ENCODE data around the gene PLAAT3.
A peak's percentile ranks its signal among the peaks of the same experiment; 100 is the strongest.
"Not testable (repeated sequence)": the region's sequence is repeated elsewhere in the genome, so short reads cannot be mapped to it uniquely, and the experiment has no call there.

PLAAT3 gene

DNA sequence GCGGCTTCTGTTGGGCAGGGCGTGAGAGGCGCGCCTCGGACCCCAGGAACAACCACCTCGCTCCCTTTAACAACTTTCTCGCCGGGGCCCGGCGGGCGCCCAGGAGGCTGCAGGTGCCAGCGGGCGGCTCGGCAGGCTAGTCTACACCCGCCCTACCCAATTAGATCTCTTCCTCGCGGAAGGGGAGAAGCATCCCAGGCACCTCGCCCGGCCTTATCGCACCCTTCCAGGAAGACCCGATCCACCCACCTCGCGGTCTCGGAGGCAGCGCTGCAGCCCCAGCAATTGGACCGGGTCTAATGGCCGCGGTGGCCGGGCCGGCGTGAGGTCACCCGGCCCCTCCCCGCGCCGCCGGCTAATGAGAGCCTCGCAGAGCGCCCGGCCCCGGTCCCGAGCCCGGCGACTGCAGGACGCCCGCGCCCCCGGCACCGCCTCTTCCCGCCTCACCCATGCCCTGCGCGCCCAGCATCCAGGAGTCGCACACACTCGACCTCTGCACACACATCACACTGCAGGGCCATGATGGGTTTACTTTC, at the start of gene PLAAT3:
PLAAT3 (minus strand) TSS at position 298 of the 536 bp plus-strand sequence. CDS start 419 bp downstream, outside the sequence.
- H3K9me3 ChIP-seq (ENCODE audit: control insufficient read depth in 2 of 2, low read length in 2 of 2), result no peaks in the 10 kb centered on the region
- H3K27ac ChIP-seq (ENCODE audit: low read length), result peak within 1 kb of the TSS; percentile 37
- H3K36me3 ChIP-seq (ENCODE audit: control insufficient read depth in 2 of 2, insufficient read depth in 2 of 2, low read length in 2 of 2), result no peaks in the 10 kb centered on the region
- peak within 1 kb of the TSS; percentile 87 to 92 for H3K4me3 ChIP-seq (ENCODE audit: low read length in 2 of 2)
- no peaks in the 10 kb centered on the region for H3K27me3 ChIP-seq (ENCODE audit: control insufficient read depth in 1 of 2, insufficient read depth in 2 of 2, low read length in 2 of 2)
- H3K4me1 ChIP-seq (ENCODE audit: control insufficient read depth, insufficient read depth, low read length), result peaks cover 12% of the 10 kb centered on the region
- H3K9ac ChIP-seq (ENCODE audit: low read length in 2 of 2), result peak within 1 kb of the TSS; percentile 79 to 81

DNA sequence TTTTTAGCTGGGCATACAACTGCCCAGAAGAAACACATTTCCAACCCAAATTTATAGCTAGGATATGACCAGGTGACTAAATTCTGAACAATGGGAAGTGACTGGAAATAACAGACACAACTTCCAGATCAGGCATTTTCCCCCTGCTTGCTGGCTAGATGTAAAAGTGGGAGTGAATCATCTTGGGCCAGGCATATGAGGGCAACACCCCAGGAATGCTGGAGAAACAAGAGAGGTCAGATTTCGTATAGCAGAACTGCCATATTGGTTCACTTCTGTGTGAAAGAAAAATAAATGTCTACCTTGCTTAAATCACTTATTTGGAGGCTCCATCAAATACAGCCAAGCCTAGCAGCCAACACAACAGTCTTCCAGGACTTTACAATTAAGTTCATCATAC, 49.6 kb upstream of the PLAAT3 start:
- no peak overlapping the region for H3K4me3 ChIP-seq (ENCODE audit: low read length in 2 of 2)
- H3K36me3 ChIP-seq (ENCODE audit: control insufficient read depth in 2 of 2, insufficient read depth in 2 of 2, low read length in 2 of 2), result no peaks in the 10 kb centered on the region
- H3K9me3 ChIP-seq (ENCODE audit: control insufficient read depth in 2 of 2, low read length in 2 of 2), result no peaks in the 10 kb centered on the region
- no peak overlapping the region for H3K27ac ChIP-seq (ENCODE audit: low read length)
- H3K27me3 ChIP-seq (ENCODE audit: control insufficient read depth in 1 of 2, insufficient read depth in 2 of 2, low read length in 2 of 2), result no peaks in the 10 kb centered on the region
- peaks cover 34% of the 10 kb centered on the region for H3K4me1 ChIP-seq (ENCODE audit: control insufficient read depth, insufficient read depth, low read length)
- H3K9ac ChIP-seq (ENCODE audit: low read length in 2 of 2), result no peak overlapping the region

DNA sequence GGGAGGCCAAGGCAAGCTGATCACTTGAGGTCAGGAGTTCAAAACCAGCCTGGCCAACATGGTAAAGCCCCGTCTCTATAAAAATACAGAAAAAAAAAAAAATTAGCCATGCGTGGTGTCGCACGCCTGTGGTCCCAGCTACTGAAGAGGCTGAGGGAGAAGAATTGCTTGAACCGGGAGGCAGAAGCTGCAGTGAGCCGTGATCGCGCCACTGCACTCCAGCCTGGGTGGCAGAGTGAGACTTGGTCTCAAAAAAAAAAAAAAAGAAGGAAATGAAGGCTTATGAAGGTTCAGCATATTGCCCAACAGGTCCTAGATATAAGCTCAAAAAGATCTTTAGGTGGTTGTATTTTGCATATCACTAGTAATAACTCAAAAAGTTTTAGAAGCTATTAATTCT, 46.7 kb upstream of the PLAAT3 start:
- H3K36me3 ChIP-seq (ENCODE audit: control insufficient read depth in 2 of 2, insufficient read depth in 2 of 2, low read length in 2 of 2), result peaks cover 5 to 9% of the 10 kb centered on the region in 2 donors
- H3K27ac ChIP-seq (ENCODE audit: low read length), result no peak overlapping the region
- no peak overlapping the region for H3K9ac ChIP-seq (ENCODE audit: low read length in 2 of 2)
- H3K4me1 ChIP-seq (ENCODE audit: control insufficient read depth, insufficient read depth, low read length), result peaks cover 16% of the 10 kb centered on the region
- H3K9me3 ChIP-seq (ENCODE audit: control insufficient read depth in 2 of 2, low read length in 2 of 2), result no peaks in the 10 kb centered on the region
- H3K4me3 ChIP-seq (ENCODE audit: low read length in 2 of 2), result no peak overlapping the region
- no peaks in the 10 kb centered on the region for H3K27me3 ChIP-seq (ENCODE audit: control insufficient read depth in 1 of 2, insufficient read depth in 2 of 2, low read length in 2 of 2)

DNA sequence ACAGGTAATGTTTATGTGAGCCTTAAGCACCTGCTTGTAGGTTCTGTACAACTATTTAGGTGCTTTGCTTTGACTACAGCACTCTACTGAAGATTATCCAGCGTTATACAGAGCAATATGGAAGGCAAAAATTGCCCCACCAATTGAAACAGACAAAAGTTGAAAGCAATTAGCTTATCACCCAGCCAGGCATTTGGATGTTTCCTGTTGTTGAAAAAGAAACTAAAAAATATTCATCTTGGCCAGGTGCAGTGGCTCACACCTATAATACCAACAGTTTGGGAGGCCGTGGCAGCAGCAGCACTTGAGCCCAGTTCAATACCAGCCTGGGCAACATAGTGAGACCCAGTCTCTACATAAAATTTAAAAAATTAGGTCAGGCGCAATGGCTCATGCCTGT, 38.4 kb upstream of the PLAAT3 start:
- no peaks in the 10 kb centered on the region for H3K4me1 ChIP-seq (ENCODE audit: control insufficient read depth, insufficient read depth, low read length)
- no peak overlapping the region for H3K9ac ChIP-seq (ENCODE audit: low read length in 2 of 2)
- H3K4me3 ChIP-seq (ENCODE audit: low read length in 2 of 2), result no peak overlapping the region
- peaks cover 16 to 28% of the 10 kb centered on the region in 2 donors for H3K36me3 ChIP-seq (ENCODE audit: control insufficient read depth in 2 of 2, insufficient read depth in 2 of 2, low read length in 2 of 2)
- H3K9me3 ChIP-seq (ENCODE audit: control insufficient read depth in 2 of 2, low read length in 2 of 2), result no peaks in the 10 kb centered on the region
- no peak overlapping the region for H3K27ac ChIP-seq (ENCODE audit: low read length)
- H3K27me3 ChIP-seq (ENCODE audit: control insufficient read depth in 1 of 2, insufficient read depth in 2 of 2, low read length in 2 of 2), result no peaks in the 10 kb centered on the region

DNA sequence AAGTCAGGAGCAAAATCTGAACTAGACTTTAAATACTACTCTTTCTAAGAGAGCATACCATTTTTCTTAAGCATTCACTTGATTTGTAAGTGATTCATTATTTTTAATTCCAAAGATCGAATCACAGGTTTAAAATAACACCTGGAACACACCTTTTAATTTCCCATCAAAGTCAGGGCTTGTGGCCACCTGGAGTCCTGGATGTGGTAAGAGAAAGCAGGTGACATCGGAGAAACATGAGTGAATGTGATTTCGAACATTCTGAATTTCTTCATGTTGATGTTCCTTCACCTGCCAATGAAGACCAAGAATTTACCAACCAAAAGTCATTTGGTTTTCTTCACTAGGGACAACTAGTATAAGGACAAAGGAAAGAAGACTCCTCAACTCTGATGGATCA, 29.0 kb upstream of the PLAAT3 start:
- Histone ChIP-seq H3K4me1 (ENCODE audit: control insufficient read depth, insufficient read depth, low read length) (no peaks in the 10 kb centered on the region), H3K27me3 (ENCODE audit: control insufficient read depth in 1 of 2, insufficient read depth in 2 of 2, low read length in 2 of 2) (no peaks in the 10 kb centered on the region), H3K9me3 (ENCODE audit: control insufficient read depth in 2 of 2, low read length in 2 of 2) (no peaks in the 10 kb centered on the region), H3K27ac (ENCODE audit: low read length) (no peak overlapping the region), H3K4me3 (ENCODE audit: low read length in 2 of 2) (no peak overlapping the region), H3K9ac (ENCODE audit: low read length in 2 of 2) (no peak overlapping the region), H3K36me3 (ENCODE audit: control insufficient read depth in 2 of 2, insufficient read depth in 2 of 2, low read length in 2 of 2) (peaks cover 19 to 23% of the 10 kb centered on the region in 2 donors)

DNA sequence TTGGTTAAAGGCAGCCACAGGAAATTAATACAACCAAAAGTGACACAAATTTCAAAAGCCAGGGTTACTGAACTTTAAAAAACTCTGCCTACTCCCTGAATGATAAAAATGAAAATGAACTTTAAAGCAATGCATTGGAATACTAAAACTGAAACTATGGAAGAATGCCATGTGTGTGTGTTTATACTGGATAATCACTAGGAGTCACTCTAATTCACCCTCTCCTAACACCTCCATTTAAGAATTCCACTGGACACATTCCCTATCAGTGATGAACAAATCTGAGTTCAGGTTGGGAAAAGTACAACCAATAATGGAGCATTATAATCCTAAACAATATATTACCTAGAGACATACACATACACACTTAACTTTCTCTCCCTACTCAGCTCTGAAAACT, 27.5 kb upstream of the PLAAT3 start:
- peak overlapping the region in 1 of 2 donors; percentile 6 for H3K9ac ChIP-seq (ENCODE audit: low read length in 2 of 2)
- no peaks in the 10 kb centered on the region for H3K4me1 ChIP-seq (ENCODE audit: control insufficient read depth, insufficient read depth, low read length)
- H3K27me3 ChIP-seq (ENCODE audit: control insufficient read depth in 1 of 2, insufficient read depth in 2 of 2, low read length in 2 of 2), result no peaks in the 10 kb centered on the region
- no peak overlapping the region for H3K27ac ChIP-seq (ENCODE audit: low read length)
- H3K9me3 ChIP-seq (ENCODE audit: control insufficient read depth in 2 of 2, low read length in 2 of 2), result no peaks in the 10 kb centered on the region
- H3K36me3 ChIP-seq (ENCODE audit: control insufficient read depth in 2 of 2, insufficient read depth in 2 of 2, low read length in 2 of 2), result peaks cover 19% of the 10 kb centered on the region in 2 donors
- no peak overlapping the region for H3K4me3 ChIP-seq (ENCODE audit: low read length in 2 of 2)

DNA sequence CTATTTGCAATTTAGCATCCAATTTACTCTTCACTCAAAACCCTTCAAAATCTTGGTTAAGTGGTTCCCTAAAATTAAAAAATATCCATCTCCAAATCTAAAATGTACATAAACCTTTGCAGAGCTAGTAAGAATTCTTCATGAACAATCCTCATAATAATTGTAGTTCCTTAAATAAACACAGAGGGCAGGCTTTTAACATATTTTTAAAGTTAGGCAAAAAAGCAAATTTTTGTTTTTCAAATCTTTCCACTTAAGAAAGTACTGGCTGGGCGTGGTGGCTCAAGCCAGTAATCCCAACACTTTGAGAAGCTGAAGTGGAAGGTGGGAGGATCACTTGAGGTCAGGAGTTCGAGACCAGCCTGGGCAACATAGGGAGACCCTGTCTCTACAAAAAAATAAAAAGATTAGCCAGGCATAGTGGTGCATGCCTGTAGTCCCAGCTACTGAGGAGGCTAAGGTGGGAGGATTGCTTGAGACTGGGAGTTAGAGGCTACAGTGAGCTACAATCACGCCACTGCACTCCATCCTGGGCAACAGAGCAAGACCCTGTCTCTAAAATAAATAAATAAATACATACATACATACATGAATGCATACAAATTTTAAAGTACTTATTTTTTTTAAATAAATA, 25.1 kb upstream of the PLAAT3 start:
- Histone ChIP-seq H3K27ac (ENCODE audit: low read length) (no peak overlapping the region), H3K4me3 (ENCODE audit: low read length in 2 of 2) (no peak overlapping the region), H3K9me3 (ENCODE audit: control insufficient read depth in 2 of 2, low read length in 2 of 2) (no peaks in the 10 kb centered on the region), H3K36me3 (ENCODE audit: control insufficient read depth in 2 of 2, insufficient read depth in 2 of 2, low read length in 2 of 2) (peaks cover 17 to 20% of the 10 kb centered on the region in 2 donors), H3K4me1 (ENCODE audit: control insufficient read depth, insufficient read depth, low read length) (no peaks in the 10 kb centered on the region), H3K9ac (ENCODE audit: low read length in 2 of 2) (no peak overlapping the region), H3K27me3 (ENCODE audit: control insufficient read depth in 1 of 2, insufficient read depth in 2 of 2, low read length in 2 of 2) (no peaks in the 10 kb centered on the region)

DNA sequence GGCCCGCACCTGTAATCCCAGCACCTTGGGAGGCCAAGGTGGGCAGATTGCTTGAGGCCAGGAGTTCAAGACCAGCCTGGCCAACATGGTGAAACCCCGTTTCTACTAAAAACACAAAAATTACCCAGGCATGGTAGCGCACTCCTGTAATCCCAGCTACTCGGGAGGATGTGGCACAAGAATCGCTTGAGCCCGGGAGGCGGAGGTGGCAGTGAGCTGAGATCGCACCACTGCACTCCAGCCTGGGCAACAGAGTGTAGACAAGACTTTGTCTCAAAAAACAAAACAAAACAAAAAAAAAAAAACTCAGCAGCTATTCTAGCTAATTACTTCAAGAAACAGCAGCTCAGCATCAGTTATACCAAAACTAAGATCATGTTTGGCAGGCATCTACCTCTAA, 24.2 kb upstream of the PLAAT3 start:
- H3K9ac ChIP-seq (ENCODE audit: low read length in 2 of 2); H3K27me3 ChIP-seq (ENCODE audit: control insufficient read depth in 1 of 2, insufficient read depth in 2 of 2, low read length in 2 of 2); H3K27ac ChIP-seq (ENCODE audit: low read length); H3K9me3 ChIP-seq (ENCODE audit: control insufficient read depth in 2 of 2, low read length in 2 of 2); H3K4me3 ChIP-seq (ENCODE audit: low read length in 2 of 2); H3K4me1 ChIP-seq (ENCODE audit: control insufficient read depth, insufficient read depth, low read length): not testable (repeated sequence)
- H3K36me3 ChIP-seq (ENCODE audit: control insufficient read depth in 2 of 2, insufficient read depth in 2 of 2, low read length in 2 of 2), result peaks cover 15 to 16% of the 10 kb centered on the region in 2 donors

DNA sequence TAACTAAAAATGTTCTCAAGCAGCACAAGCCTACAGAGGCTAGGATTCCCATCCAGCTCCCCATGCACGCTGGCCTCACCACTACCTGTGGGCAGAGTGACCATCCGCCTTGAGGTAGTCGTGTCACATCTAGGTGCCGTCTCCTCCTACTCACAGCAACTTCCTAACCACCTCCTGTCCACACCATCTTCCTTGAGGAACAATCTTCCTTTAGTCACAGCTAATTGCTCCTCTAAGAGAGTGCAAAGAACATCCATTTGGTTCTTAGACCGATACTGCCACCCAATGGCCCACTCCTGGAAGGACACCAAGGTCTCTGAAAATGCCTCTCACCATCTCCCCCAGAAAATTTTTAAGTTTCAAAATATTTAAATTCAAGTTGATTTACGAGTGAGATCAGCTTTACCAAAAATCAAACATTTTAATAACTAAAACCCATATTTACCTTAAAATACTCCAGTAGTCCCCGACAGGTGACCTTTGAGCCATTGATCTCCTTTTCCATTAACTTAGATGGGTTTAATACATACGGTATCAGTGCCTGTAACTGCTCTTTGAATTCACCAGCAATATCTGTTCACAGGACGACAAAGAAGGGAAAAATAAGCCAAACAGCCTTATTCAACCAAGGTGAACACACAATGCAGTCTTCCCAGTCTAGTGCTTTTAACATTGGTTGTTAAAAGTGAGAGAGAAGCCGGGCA, 21.7 kb upstream of the PLAAT3 start:
- no peak overlapping the region for H3K27ac ChIP-seq (ENCODE audit: low read length)
- no peaks in the 10 kb centered on the region for H3K27me3 ChIP-seq (ENCODE audit: control insufficient read depth in 1 of 2, insufficient read depth in 2 of 2, low read length in 2 of 2)
- H3K9me3 ChIP-seq (ENCODE audit: control insufficient read depth in 2 of 2, low read length in 2 of 2), result no peaks in the 10 kb centered on the region
- no peak overlapping the region for H3K9ac ChIP-seq (ENCODE audit: low read length in 2 of 2)
- no peaks in the 10 kb centered on the region for H3K4me1 ChIP-seq (ENCODE audit: control insufficient read depth, insufficient read depth, low read length)
- H3K4me3 ChIP-seq (ENCODE audit: low read length in 2 of 2), result no peak overlapping the region
- H3K36me3 ChIP-seq (ENCODE audit: control insufficient read depth in 2 of 2, insufficient read depth in 2 of 2, low read length in 2 of 2), result peaks cover 13 to 22% of the 10 kb centered on the region in 2 donors

DNA sequence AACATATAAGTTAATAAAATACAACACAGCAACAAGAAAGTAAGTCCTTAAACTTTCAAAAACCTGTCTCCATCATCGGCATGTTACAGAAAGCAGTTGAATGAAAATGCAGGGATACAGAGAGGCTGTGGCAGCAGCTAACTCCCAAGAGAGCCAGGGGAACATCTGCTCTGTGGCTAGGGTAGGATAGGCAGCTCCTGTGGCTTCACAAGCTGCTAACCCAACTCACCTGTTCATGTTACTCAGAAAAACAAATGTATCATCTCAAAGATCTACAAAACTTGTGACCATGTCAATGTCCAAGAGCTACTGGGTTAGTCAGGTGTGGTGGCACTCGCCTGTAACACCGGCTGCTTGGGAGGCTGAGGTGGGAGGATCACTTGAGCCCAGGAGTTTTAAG, 15.2 kb upstream of the PLAAT3 start:
- no peaks in the 10 kb centered on the region for H3K9me3 ChIP-seq (ENCODE audit: control insufficient read depth in 2 of 2, low read length in 2 of 2)
- no peak overlapping the region for H3K9ac ChIP-seq (ENCODE audit: low read length in 2 of 2)
- H3K27ac ChIP-seq (ENCODE audit: low read length), result no peak overlapping the region
- no peak overlapping the region for H3K4me3 ChIP-seq (ENCODE audit: low read length in 2 of 2)
- H3K27me3 ChIP-seq (ENCODE audit: control insufficient read depth in 1 of 2, insufficient read depth in 2 of 2, low read length in 2 of 2), result no peaks in the 10 kb centered on the region
- no peaks in the 10 kb centered on the region for H3K4me1 ChIP-seq (ENCODE audit: control insufficient read depth, insufficient read depth, low read length)
- H3K36me3 ChIP-seq (ENCODE audit: control insufficient read depth in 2 of 2, insufficient read depth in 2 of 2, low read length in 2 of 2), result peaks cover 21 to 28% of the 10 kb centered on the region in 2 donors

Measured in stomach smooth muscle (tissue), 2 donors.